Stimulated activated CD8-positive, alpha-beta memory T cell treated with anti-CD3 and anti-CD28 coated beads, Interleukin-12 subunit alpha, Interleukin-12 subunit beta, amount 100 ng/mL, for 1 hour (primary cell): ENCODE data around the gene CACNA1B.

Experiments
- DNase-seq: peaks from one replicate; pipeline ENCODE4 v3.0.0-alpha.2; 2020; ENCODE audit warnings: low read depth

CACNA1B gene

GRCh38 chr9:137986268-137987099 is 108.9 kb downstream of the CACNA1B start:
- no peak for DNase-seq

GRCh38 chr9:137987244-137988030 is 109.9 kb downstream of the CACNA1B start:
- no peak for DNase-seq

DNA sequence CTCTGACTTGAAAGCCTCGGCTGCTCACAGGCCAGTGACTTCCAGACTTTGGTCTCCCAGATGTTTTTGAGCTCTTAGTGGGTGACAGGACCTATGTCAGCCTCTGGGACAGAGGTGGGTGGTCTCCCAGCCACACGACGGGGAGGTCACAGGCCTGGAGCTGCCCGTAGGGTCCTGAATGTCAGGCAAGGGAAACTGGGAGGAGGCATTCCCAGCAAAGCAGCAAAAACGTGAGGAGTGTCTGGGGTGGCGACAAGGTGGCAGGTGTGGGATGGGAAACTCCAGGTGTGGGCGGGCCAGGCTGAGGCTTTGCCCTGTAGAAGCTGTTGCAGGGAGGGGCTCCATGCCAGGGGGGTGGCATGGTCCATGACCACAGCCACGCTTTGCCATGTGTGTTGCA is 110.5 kb downstream of the CACNA1B start:
- no peak for DNase-seq

DNA sequence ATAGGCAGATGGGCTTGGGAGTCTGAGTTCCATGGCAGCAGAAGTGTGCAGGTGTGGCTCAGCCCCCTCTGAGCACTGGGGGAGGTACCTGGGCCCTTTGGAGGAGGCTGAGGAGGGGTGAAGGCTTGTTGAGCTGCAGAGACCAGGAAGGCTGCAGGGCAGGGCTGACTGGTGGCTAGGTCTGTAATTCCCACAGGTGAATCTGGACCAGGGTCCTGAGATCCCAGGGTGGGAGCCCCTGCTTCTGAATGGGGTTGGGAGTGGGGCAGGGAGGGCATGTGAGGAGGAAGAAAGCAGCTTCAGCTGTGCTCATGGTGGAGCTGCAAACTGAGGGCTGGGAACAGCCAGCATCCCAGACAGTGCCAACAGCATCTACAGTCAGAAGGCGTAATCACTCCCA is 111.1 kb downstream of the CACNA1B start:
- DNase-seq: no peak

- DNase-seq: no peak
Measured at GRCh38 chr9:137989156-137989555, 111.6 kb downstream of the CACNA1B start.

DNA sequence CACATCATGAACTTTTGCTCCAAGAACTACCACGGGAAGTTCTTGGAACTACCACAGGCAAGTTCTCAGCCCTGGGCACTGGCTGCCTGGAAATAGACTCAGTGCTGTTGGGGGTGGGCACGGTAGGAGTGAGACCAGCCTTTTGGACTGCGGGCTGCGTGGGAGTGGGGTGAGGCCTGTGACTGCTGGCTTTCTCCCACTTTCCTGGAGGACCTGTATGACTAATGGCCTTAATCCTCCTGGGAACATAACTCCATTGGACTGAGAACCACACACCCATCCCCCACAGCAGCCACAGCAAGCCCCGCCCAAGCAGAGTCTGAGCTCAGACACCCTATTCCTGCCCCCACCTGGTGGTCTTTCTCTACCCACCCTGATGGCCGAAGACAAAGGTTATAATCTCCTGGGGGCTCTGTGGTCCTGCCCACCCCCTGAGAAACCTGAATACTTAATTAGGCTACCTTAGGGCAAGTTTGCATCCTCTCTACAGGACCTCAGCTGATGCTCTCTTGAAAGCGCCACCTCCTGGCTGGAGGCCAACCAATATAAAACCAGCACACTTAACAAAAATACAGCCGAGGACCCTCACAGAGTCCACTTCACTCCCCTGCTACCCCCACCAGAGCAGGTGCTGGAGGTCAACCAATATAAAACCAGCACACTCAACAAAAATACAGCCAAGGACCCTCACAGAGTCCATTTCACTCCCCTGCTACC is 112.6 kb downstream of the CACNA1B start:
- DNase-seq: no peak

GRCh38 chr9:138003485-138004190 is 126.1 kb downstream of the CACNA1B start:
- DNase-seq: no peak

DNA sequence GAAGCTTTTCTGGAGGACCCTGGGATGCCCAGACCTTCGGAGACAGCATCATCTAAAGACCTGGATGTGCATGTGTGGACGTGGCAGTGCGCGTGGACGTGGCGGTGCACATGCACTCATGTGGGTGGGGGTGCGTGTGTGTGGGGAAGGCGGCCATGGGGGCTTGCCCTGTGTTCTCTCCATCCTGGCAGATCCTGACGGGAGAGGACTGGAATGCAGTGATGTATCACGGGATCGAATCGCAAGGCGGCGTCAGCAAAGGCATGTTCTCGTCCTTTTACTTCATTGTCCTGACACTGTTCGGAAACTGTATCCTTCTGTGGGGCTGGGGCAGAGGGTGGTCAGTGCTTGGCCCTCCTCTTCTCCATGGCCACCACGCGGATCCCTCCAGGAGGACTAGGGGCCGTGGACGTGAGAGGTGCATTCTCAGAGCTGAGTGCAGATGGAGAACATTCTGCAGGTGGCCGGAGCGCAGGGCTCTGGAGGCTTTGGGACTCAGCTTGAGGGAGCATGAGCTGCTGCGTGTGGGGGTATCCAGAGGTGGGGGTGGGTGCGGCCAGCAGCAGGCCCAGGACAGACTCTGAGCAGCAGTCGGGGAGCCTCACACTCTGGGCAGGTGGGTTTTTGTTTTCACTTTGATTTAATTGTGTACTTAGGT is 129.1 kb downstream of the CACNA1B start:
- no peak for DNase-seq

- DNase-seq: no peak
Measured at GRCh38 chr9:138007566-138007917, 130.0 kb downstream of the CACNA1B start.

DNA sequence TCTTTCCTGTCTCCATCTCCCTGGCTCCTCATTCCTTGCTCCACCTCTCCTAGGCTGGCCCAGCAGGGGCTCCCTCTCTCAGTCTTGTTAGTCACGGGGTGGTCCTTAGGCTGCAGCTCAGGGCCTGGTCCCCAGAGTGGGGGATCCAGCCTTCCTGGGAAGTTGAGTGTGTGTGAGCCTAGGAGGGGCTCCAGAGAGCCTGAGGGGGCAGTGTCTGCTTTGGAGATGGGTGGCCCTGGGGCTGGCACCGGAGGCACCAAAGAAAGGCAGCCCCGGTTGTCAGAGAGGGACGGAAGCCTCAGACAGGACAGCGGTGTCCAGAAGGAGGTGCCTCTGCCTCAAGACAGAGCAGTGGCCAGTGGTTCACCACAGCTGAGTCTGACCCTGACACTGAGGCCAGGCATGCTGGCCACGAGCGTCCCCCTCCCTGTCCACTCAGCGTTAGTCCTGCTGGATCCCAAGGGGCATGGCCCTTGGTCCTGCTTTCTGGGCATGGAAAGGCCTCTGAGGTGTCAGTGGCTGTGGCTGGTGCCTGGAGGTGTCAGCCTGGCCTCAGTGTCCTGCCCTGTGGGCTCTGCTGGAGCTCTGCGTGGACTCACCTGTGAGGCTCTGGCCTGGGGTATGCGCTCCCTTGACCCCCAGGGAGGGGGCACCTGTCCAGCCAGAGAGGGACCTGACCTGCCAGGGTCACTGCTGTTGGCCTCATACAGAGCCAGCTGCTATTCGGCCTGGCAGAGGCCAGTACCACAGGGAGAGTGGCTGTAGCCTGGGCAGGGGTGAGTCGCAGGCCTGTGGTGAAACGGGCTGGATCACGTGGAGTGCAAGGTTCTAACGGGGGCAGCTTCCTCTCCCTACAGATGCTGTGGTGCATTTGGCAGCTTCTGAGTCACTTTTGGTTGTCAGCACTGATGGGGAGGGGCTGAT is 130.6 kb downstream of the CACNA1B start:
- DNase-seq: no peak

- DNase-seq: no peak
Measured at GRCh38 chr9:138009016-138009802, 131.6 kb downstream of the CACNA1B start.

DNA sequence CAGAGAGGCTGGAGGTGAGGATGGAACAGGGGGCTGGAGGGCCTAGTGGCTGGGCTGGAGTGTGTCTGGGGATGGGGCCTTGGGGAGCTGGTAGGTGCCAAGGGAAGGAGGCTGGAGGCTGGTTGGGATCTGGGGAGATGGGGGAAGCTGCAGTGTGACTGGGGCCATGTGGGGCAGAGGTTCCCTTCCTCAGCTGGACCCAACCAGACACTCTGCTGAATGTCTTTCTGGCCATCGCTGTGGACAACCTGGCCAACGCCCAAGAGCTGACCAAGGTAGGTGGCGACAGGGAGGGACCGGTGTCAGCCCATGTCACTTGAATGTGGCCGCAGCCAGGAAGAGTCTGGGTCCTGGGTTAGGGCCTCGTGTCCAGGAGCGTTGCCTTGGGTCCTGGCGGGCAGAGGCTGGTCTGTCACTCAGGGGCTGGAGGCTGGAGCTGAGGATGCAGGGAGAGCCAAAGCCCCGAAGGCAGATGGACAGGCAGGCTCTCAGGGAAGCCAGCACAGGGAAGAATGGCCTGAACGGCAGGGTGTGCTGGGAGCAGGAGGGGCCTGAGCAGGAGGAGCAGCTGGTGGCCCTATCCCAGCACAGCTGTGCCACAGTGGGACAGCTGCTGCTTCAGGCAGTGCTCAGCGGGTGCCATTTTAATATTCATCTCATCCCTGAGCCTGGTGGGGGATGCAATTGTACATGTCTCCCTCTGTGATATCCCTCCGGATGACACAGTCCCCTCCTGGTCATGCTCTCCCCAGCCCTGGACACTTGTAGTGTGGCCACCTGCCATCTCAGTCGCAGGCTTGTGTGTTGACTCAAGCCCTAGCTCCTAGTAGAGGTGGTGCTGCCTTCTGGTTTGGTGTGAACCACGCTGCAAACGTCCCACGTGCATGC is 132.5 kb downstream of the CACNA1B start:
- DNase-seq: no peak

DNA sequence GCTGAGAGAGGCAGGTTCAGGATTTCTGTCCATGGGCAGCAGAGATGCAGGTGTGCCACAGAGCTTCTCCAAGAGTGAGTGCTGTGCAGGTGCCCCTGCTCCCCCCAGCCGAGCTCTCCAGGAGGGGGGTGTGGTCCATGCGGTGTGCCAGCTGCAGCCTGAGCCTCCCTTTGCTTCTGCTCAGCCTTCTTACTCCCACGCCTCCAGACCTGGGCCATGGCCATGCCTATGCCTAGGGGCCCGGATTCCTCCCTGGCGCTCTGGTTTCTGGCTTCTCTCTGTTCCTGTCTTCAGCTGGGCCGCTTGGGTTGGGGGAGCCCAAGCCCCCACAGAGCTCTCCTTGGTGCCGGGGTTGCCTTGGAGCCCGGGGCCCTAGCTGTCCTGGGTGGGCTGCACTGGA is 133.3 kb downstream of the CACNA1B start:
- DNase-seq: no peak

DNA sequence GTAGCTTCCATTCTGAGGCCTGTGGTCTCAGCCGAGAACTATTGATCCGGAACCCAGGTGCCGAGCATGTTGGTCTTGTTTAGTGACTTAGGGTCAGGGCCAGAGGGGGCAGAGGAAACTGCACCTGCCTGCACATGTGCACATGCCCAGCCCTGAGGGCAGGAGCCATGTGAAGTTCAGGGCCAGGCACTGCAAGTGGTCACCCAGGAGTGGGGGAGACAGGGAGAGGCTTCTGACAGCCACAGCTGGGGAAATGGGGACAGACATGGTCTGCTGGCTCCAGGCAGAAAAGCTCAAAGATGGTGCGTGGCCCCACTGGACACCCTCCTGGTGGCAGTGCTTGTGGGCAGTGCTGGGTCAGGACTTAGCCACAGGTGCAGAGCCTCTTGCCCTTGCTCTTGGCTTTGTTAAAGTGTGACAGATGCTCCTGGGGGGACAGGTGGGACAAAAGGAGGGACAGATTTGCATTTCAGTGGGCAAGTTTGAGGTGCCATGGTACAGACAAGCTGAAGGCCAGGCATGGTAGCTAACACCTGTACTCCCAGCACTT is 134.4 kb downstream of the CACNA1B start:
- DNase-seq: no peak

DNA sequence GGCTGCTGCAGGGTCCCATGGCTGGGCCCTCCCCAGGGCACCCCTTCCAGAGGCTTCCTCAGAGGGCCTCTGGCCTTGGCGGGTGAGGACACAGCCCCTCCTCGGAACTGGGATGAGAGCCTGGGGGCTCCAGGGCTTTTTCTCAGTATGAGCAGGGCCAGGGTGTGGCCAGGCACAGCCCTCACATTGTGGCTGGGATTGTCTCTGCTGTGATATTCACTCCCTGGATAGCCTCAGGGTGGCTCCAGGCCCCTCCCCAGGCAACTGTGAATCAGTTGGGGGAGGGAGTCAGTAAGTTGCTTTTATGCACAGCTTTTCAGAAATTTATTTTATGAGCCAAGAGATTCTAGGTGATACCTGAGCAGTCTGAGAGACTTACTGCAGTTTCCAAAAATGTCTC is 135.7 kb downstream of the CACNA1B start:
- DNase-seq: no peak

- DNase-seq: no peak
Measured at GRCh38 chr9:138013836-138014562, 136.4 kb downstream of the CACNA1B start.

GRCh38 chr9:138014563-138014945 is 137.0 kb downstream of the CACNA1B start:
- no peak for DNase-seq
